SJCRH30 (cell line): ENCODE results near the gene NT5DC4. TPM values are rescaled to one million over a fixed set of nuclear protein-coding genes. Genes with fewer than 3 reads are reported as not detected.

Experiments used
- DNase-seq, 2 experiments: peaks; one replicate each; pipeline ENCODE4 v3.0.0-alpha.2; 2015 to 2020
- H3K27ac ChIP-seq: fragments of 250-450 bp; sonication (Bioruptor Pico); 2 replicates; pipeline ENCODE4 v1.5.1; 2020; ENCODE audit warnings: mild to moderate bottlenecking, moderate library complexity
- H3K27me3 ChIP-seq: fragments of 250-450 bp; sonication (Bioruptor Pico); 2 replicates; pipeline ENCODE4 v1.5.1; 2020; ENCODE audit warnings: mild to moderate bottlenecking, moderate library complexity
- H3K36me3 ChIP-seq: fragments of 250-450 bp; sonication (Bioruptor Pico); 2 replicates; pipeline ENCODE4 v1.5.1; 2020; ENCODE audit warnings: mild to moderate bottlenecking, moderate library complexity
- H3K4me1 ChIP-seq: fragments of 250-450 bp; sonication (Bioruptor Pico); 2 replicates; pipeline ENCODE4 v1.5.1; 2020; ENCODE audit warnings: mild to moderate bottlenecking, moderate library complexity
- H3K4me3 ChIP-seq: fragments of 250-450 bp; sonication (Bioruptor Pico); 2 replicates; pipeline ENCODE4 v1.5.1; 2020; ENCODE audit warnings: mild to moderate bottlenecking, moderate library complexity
- H3K9me3 ChIP-seq: fragments of 250-450 bp; sonication (Bioruptor Pico); replicated peaks from 2 replicates; pipeline ENCODE4 v1.5.1; 2020; ENCODE audit warnings: mild to moderate bottlenecking, moderate library complexity
- total RNA-seq: library from RNA; depleted of rRNA; stranded (reverse); fragments of >200 nt; shearing (Covaris generic); gene quantifications from 2 replicates; pipeline ENCODE4 v1.2.3, GENCODE V29; 2014

The NT5DC4 gene
- total RNA-seq, 1 experiment from 2014 or later: not detected

DNA sequence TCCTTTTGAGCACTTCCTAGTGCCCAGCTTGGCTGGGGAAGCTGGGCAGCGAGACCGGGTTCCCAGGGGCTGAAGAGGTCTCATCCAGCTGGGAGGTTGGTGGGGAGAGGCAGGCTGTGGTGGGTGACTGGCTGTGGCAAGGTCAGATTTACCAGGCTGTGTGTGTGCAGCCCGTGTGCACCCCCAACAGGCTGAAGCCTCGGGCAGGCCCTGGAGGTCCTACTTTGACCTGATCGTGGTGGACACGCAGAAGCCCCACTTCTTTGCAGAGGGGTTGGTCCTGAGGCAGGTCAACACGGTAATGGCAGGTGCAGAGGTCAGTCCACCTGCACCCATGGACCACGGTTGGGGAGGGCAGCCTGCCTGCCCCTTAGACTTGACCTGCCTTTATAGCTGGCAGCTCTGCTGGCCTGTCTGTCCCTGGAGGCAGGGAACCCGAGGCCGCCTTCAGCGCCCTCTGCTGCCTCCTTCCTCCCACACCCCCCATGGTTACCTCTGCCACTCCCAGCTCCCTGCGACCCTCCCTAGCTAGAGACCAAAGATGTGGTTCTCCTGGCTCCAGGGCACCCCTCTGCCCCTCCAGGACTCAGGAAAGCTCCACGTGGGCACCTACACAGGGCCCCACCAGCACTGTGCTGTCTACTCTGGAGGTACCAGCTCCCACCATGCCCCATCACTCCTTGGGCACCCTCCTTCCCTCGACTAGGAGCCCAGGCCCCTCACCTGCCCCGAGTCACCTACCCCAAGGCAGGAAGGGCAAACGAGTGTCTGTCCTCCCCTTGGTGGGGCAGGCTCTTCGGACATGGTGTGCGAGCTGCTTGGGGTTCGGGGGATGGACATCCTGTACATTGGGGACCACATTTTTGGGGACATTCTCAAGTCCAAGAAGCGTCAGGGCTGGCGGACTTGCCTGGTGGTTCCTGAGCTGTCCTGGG, 4.0 kb downstream of the NT5DC4 start:
- no peak overlapping the region for H3K27ac ChIP-seq
- no peaks in the 10 kb centered on the region for H3K36me3 ChIP-seq
- H3K4me1 ChIP-seq: no peaks in the 10 kb centered on the region; the same call in 1 of the 2 replicates
- no peak overlapping the region for H3K4me3 ChIP-seq
- H3K27me3 ChIP-seq: no peaks in the 10 kb centered on the region
- no peaks in the 10 kb centered on the region for H3K9me3 ChIP-seq
- DNase-seq: peak in 1 of 2 experiments; percentile 29

DNA sequence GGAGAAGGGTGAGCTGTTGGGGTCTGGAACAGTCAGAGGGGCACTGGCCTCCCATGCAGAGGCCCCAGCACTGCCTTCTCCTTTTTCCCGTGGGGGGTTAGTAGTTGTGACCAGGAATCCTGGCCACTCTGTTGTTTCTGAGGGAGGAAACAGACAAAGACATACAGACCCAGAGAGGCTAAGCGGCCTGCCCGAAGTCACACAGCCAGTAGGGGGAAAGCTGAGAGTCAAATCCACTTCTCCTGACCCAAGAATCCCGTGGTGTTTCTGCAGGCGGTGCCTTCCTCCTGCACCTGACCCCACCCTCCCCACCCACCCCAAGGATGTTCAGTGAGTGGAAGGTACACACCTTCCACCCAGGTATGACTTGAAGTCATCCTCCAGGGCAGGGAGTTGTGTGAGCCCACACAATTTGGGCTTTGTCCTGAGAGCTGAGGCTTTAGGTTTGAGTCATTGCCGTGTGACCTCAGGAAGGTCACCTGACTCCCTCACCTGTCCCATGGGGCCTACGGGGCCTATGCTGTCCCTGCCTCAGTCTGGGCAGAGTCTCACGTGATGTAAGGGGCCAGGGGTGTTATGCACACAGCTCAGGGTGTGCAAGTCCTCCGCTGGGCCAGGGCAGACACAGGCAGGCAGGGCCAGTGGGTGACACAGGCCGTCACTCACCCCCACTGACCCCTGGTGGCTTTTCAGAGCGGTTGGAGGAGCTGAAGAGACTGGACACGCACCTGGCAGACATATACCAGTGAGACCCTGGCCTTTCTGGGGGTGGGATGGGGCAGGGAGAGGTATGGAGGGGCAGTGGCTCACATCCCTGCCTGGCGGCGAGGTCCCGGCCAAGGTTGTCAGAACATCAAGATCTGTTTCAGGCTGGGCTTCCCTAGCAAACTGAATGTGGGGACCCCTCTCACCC, 5.0 kb downstream of the NT5DC4 start:
- no peak for DNase-seq
- H3K4me3 ChIP-seq: no peak overlapping the region
- no peaks in the 10 kb centered on the region for H3K27me3 ChIP-seq
- no peaks in the 10 kb centered on the region for H3K9me3 ChIP-seq
- H3K4me1 ChIP-seq: no peaks in the 10 kb centered on the region; the same call in 1 of the 2 replicates
- H3K27ac ChIP-seq: no peak overlapping the region
- H3K36me3 ChIP-seq: no peaks in the 10 kb centered on the region

DNA sequence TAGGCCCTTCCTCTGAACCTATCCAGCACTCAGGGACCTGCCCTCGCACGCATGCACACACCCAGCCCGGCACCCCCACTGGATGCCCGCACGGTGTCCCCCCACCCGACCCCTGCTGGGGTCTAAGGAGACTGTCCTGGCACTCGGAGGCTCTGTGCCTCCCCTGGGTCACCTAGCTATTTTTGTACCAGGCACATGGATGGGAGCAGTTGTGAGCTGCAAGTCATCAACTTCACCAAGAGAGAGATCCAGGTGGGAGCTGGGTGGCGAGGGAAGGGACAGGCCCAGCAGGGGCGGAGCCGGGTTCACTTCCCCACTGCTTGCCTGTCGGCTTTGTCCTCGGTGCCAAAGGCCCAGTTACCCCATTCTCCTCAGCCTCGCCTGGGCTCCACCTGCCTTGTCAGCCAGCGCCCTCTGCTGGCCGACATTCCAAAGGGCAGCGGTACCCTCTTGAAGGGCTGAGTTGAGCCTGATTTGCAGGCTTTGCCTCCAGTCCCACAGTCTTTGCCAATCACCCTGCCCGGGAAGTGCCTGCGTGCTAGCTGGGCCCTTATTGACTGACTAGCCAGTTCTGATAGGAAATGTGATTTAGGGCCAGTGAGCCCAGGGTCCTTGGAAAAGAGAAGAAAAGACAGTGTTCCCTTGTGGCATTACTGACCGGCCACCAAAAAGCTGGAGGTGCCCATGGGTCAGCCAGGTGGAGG, 5.8 kb downstream of the NT5DC4 start:
- no peak overlapping the region for H3K27ac ChIP-seq
- peak; percentile 81 to 91 for DNase-seq

DNA sequence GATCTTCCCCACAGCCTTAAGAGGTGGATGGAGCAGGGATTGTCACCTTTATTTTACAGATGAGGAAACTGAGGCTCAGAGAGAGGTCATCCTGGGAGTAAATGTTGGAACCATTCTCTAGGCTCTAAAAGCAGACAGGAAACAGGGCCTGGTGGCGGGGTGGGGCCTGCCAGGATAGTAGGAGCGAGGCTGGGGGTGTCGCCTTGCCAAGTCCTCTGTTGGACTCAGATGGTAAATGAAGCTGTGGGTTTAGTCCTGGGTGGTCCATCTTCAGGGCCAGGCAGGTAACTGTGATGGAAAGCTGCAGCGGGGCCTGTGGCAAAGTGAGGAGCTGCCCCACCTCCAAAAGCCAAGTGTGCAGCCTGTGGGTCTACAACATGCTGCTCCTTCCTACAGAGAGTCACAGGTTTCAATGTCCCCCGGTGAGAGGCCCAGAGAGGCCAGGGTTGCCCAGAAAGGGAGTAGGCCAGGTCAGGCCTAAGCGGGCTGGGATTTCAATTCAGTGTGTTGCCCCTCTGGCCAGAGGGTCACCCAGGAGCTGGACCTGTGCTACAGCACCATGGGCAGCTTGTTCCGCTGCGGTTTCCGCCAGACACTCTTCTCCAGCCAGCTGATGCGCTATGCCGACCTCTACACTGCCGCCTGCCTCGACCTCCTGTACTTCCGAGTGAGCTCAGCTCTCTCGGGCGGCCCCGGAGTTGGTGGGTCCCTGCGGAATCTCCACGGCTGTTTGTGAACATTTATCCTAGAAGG, 6.6 kb downstream of the NT5DC4 start:
- Histone ChIP-seq H3K27me3 (no peaks in the 10 kb centered on the region), H3K27ac (no peak overlapping the region), H3K4me1 (no peaks in the 10 kb centered on the region; the same call in 1 of the 2 replicates), H3K36me3 (no peaks in the 10 kb centered on the region), H3K9me3 (no peaks in the 10 kb centered on the region), H3K4me3 (no peak overlapping the region)
- no peak for DNase-seq

More for the DNA sequence above, 5.8 kb downstream of the NT5DC4 start:
- H3K4me1 ChIP-seq: no peaks in the 10 kb centered on the region; the same call in 1 of the 2 replicates
- H3K9me3 ChIP-seq: no peaks in the 10 kb centered on the region
- H3K27me3 ChIP-seq: no peaks in the 10 kb centered on the region
- no peak overlapping the region for H3K4me3 ChIP-seq
- H3K36me3 ChIP-seq: no peaks in the 10 kb centered on the region

DNA sequence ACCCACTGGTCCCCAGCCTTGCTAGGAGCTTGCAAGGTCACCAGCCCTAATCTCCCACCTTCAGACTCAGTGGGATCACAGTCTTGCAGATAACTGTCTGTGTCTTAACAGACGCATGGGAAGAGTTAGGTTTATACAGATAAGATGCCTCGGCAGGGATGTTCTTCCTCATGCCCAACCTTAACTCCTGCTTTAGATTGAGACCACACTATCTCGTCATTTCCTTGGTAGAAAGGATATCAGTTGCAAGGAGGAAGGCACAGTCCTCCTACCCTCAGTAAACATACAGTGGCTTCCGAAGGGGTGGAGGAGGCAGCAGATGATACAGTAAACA, 7.2 kb downstream of the NT5DC4 start:
- Histone ChIP-seq H3K4me1 (no peaks in the 10 kb centered on the region; the same call in 1 of the 2 replicates), H3K9me3 (no peaks in the 10 kb centered on the region), H3K27me3 (no peaks in the 10 kb centered on the region), H3K4me3 (no peak overlapping the region), H3K27ac (no peak overlapping the region), H3K36me3 (no peaks in the 10 kb centered on the region)
- no peak for DNase-seq

DNA sequence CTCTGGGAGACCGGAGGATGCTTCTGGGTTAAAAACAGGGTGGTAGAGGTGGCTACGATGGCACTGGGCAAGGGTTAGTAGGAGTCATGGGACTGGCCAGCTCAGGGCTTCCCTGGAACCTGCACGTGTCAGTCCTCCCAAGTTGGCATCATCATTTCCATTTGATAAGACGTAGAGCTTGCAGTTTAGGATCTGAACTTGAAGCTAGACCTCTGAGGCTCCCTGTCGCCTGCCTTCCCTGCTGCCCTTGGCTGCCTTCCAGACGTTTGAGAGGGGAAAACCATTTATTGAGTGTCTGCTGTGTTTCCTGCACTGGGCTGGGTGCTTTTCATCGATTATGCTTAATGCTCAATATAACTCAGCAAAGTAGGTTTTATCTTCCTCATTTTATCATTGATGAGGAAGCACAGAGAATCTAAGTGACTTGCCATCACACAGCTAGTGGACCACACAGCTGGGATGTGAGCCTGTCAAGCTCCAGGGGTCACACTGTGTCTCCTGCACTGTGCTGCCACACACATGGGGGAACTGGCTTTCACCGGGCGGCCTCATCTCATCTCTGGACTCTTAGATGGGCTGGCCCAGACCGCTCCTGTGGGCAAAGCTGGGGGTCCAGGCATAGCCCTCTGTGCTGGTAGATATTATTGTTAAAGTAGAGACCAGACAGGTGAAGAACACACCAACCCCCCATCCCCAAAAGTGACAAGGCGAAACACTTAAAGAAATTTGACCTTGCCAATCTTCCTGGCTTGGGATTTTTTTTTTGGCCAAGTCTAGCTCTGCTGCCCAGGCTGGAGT, 7.8 kb downstream of the NT5DC4 start:
- Histone ChIP-seq H3K4me1 (no peaks in the 10 kb centered on the region; the same call in 1 of the 2 replicates), H3K9me3 (no peaks in the 10 kb centered on the region), H3K4me3 (no peak overlapping the region), H3K27me3 (no peaks in the 10 kb centered on the region), H3K27ac (no peak overlapping the region), H3K36me3 (no peaks in the 10 kb centered on the region)
- no peak for DNase-seq

DNA sequence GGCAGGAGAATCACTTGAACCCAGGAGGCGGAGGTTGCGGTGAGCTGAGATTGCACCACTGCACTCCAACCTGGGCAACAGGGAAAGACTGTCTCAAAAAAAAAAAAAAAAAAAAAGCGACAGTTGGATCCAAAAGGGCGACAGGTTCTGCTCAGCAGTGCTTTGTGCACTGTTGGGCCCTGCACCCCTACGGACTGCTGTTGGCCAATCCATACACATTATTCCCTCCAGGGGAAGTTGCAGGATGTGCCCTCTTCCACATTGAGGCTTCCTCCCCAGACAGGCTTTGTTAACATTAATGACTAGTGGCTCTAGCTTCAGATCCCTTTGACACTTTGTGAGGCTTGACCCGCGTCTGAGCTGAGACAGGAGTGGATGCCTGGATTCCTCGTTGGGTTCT, 9.4 kb downstream of the NT5DC4 start:
- Histone ChIP-seq H3K4me3 (no peak overlapping the region), H3K9me3 (no peaks in the 10 kb centered on the region), H3K27me3 (no peaks in the 10 kb centered on the region), H3K4me1 (no peaks in the 10 kb centered on the region; the same call in 1 of the 2 replicates), H3K27ac (no peak overlapping the region), H3K36me3 (no peaks in the 10 kb centered on the region)
- DNase-seq: no peak

DNA sequence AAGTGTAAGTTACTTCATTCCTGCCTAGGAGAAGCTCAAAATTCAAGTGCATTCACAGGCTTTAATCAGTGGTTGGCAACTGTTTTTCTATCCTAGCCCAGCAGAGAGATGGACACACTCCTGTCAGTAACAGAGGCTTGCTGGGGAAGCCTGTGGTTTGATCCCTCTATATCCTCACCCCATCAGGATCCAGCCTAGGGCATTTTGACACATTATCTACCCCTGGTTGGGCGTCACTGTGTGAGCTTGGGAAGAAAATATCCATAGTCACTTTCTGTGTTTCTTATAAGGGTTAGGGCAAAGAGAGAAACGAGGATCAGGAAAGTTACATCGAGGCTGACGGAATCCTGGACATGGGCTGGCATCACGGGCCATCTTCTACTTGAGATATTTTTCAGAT, 10.0 kb downstream of the NT5DC4 start:
- Histone ChIP-seq H3K27me3 (no peaks in the 10 kb centered on the region), H3K9me3 (no peaks in the 10 kb centered on the region), H3K4me1 (no peaks in the 10 kb centered on the region; the same call in 1 of the 2 replicates), H3K27ac (no peak overlapping the region), H3K36me3 (no peaks in the 10 kb centered on the region), H3K4me3 (no peak overlapping the region)
- DNase-seq: peak in 1 of 2 experiments; percentile 24

DNA sequence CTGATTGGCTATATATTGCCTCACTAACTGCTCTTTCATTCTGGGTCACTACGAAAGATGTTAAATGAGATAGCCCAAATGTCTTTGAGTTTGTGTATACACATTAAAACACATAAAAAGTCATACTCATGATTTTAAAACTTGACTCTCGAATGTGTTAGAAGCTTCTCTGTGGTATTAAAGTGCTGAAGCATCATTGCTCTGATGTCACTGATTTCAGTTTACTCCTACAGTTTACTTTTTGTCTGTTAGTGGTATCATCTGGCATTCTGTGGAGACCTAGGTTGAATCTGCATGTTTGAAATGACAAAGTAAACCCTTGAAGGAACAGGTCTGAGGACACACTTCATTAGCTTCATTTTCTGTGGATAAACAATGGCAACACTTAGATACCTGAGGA, 10.7 kb downstream of the NT5DC4 start:
- no peak overlapping the region for H3K4me3 ChIP-seq
- DNase-seq: no peak
- no peaks in the 10 kb centered on the region for H3K36me3 ChIP-seq
- H3K27ac ChIP-seq: no peak overlapping the region
- no peaks in the 10 kb centered on the region; the same call in 1 of the 2 replicates for H3K4me1 ChIP-seq
- no peaks in the 10 kb centered on the region for H3K27me3 ChIP-seq
- H3K9me3 ChIP-seq: no peaks in the 10 kb centered on the region

DNA sequence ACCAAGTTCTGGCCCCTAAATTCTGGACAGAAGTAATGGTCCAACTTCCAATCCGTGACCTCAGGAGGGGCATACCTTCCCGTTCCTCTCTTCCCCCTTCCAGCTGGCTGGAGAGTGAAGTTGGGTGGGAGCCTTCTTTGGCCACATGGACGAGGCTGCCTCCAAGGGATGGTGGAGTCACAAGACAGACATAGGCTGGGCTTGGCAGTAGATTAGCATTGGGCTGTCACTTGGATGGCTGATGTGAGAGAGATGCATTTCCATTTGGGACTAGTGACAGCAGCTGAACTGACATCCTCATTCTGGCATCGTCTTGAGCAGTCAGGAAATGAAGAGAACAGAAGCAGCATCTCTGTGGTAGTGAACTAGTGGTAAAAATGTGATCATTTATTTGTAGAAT, 12.6 kb downstream of the NT5DC4 start:
- Histone ChIP-seq H3K4me1 (no peaks in the 10 kb centered on the region), H3K36me3 (peaks cover 12% of the 10 kb centered on the region), H3K4me3 (no peak overlapping the region), H3K9me3 (no peaks in the 10 kb centered on the region), H3K27ac (no peak overlapping the region), H3K27me3 (no peaks in the 10 kb centered on the region)
- no peak for DNase-seq

DNA sequence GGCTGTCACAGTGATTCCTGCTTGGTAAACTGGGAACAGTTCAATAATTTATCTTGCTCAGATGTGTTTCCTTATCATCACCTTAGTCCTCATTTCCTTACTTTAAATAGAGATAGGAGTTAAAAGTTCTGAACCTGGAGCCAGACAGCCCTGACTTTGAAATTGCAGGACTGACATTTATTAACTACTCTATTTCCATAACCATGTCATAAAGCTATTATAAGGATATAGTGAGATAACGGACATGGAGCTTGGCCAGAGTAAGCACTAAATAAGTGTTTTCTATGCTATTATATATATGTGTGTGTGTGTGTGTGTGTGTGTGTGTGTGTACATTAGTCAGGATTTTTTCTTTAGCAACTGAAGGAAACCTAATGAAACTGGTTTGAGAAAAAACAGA, 13.1 kb downstream of the NT5DC4 start:
- Histone ChIP-seq H3K4me3 (no peak overlapping the region), H3K36me3 (peaks cover 17% of the 10 kb centered on the region), H3K4me1 (no peaks in the 10 kb centered on the region), H3K9me3 (no peaks in the 10 kb centered on the region), H3K27me3 (no peaks in the 10 kb centered on the region), H3K27ac (no peak overlapping the region)
- DNase-seq: no peak

DNA sequence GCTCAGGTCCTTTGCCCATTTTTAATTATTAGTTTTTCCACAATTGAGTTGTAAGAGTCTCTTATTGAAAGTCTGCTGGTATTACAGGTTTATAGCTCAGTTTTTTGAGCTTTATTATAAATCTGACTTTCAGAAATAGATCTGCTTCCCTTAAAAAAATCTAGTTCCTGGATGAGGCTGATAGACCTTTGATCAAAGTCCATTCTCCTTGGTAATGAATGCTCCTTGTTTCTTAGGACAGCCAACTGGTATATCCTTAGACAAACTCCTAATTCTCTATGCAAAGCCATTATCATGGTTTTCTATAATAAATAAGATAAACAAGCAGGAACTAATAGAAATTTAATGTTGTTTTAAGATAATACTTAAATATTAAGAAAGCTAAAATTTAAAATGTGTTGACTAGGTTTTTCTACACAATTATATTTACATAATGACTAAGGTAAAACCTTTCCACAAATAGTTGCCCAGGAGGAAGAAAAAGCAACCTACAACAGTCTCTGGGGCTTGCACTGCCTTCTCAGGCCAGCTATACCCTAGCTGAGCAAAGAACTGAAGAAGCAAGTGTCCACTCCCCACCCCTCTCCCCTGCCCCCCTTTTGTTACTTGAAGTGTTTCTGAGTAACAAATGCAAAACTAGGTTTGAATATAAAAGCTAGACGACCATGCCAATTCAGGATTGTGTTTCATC, 16.9 kb downstream of the NT5DC4 start:
- H3K4me3 ChIP-seq: no peak overlapping the region
- DNase-seq: no peak
- no peaks in the 10 kb centered on the region for H3K4me1 ChIP-seq
- no peak overlapping the region for H3K27ac ChIP-seq
- H3K9me3 ChIP-seq: no peaks in the 10 kb centered on the region
- H3K36me3 ChIP-seq: peaks cover 52% of the 10 kb centered on the region
- H3K27me3 ChIP-seq: no peaks in the 10 kb centered on the region

DNA sequence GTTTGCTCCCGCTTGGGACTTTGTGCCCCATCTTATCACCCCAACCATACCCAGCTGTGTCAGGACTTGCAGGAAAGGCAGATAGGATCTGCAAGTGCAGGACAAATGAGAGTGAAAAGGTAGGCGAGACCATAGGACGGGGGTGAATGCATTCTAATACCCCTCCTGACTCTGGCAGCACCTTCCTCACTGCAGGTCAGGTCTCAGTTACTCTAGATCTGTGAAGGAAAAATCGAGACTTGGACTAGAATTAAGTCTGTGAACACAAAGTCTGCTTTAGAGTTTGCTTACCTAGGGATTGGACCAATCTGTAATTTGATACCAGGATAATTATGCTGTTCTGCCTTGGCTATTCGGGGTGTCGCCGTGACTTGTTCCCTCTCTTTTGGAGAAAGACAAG, 19.7 kb downstream of the NT5DC4 start:
- H3K27me3 ChIP-seq: no peaks in the 10 kb centered on the region
- H3K27ac ChIP-seq: no peak overlapping the region
- H3K4me3 ChIP-seq: no peak overlapping the region
- no peaks in the 10 kb centered on the region for H3K4me1 ChIP-seq
- no peaks in the 10 kb centered on the region for H3K9me3 ChIP-seq
- peaks cover 74% of the 10 kb centered on the region for H3K36me3 ChIP-seq
- DNase-seq: no peak
